K562 (cell line): Measurements from ENCODE around the gene PLS1. TPM values are rescaled to one million over a fixed set of nuclear protein-coding genes. Genes with fewer than 3 reads are reported as not detected.
A peak's percentile ranks its signal among the peaks of the same experiment; 100 is the strongest.
"Not testable (repeated sequence)": the region's sequence is repeated elsewhere in the genome, so short reads cannot be mapped to it uniquely, and the experiment has no call there.

ENCODE experiments used
- ATAC-seq: fragments of 200-7000 bp; cut with Tn5 transposase; 3 replicates; pipeline ENCODE4 v1.9.1; 2020; ENCODE audit warnings: moderate library complexity
- BruUV-seq: library from RNA; stranded (reverse); fragments of 400-500 nt; replicated peaks from 2 replicates; lab custom pipeline; 2021; lab: Mats Ljungman, UMichigan
- CTCF ChIA-PET: fragments of 300-600 bp; formaldehyde crosslinking; extraction: SDS; loops from one replicate; lab custom pipeline; 2021; ENCODE audit warnings: low intra/inter-chr PET ratio; lab: Yijun Ruan, JAX
- POLR2A ChIA-PET: fragments of 300-600, 350-650 bp; sonication (Branson Sonifier 250); formaldehyde crosslinking; extraction: SDS; loops from one replicate; lab custom pipeline; 2021; ENCODE audit warnings: antibody characterized with exemption, inconsistent platforms; lab: Yijun Ruan, JAX
- DNase-seq, 4 experiments: peaks; one replicate each; pipeline versions ENCODE4 v3.0.0 to v3.0.0-alpha.2; 2011 to 2018; ENCODE audit warnings: low spot score in 3 of 4, mixed read lengths in 3 of 4; ENCODE audit errors: extremely low read depth in 1 of 4
- FAIRE-seq: peaks from 2 replicates; lab custom pipeline; 2011; peaks lifted over from hg19 to GRCh38; lab: Jason Lieb, UNC
- H2AFZ ChIP-seq: 2 replicates; pipeline ENCODE4 v1.6.0; 2011; ENCODE audit warnings: low read depth, low read length, control low read depth, inconsistent platforms
- H3K27ac ChIP-seq: fragments of 200-600 bp; 3 replicates; pipeline ENCODE4 v1.8.0; 2011; ENCODE audit warnings: low read depth, mild to moderate bottlenecking, control low read depth, inconsistent platforms, low read length, moderate library complexity, mixed read lengths; ENCODE audit errors: extremely low read depth
- H3K27me3 ChIP-seq, 2 experiments: fragments of 300-600 bp in 1 of 2; 2 replicates in 1 of 2; 3 replicates in 1 of 2; pipeline versions ENCODE4 v1.6.0 to v1.8.0; 2011; ENCODE audit warnings: inconsistent platforms in 2 of 2, low read length in 2 of 2, mild to moderate bottlenecking in 1 of 2, mixed read lengths in 1 of 2, moderate library complexity in 1 of 2; ENCODE audit not compliant: control insufficient read depth in 2 of 2, insufficient read depth in 2 of 2
- H3K36me3 ChIP-seq: fragments of 300-600 bp; 3 replicates; pipeline ENCODE4 v1.8.0; 2011; ENCODE audit warnings: mild to moderate bottlenecking, low read length, inconsistent platforms; ENCODE audit not compliant: control insufficient read depth, insufficient read depth
- H3K4me1 ChIP-seq, 2 experiments: fragments of 200-600 bp in 1 of 2; replicated peaks in 1 of 2; 2 replicates in 1 of 2; 3 replicates in 1 of 2; pipeline versions ENCODE4 v1.5.1 to v1.8.0; 2011; ENCODE audit warnings: inconsistent platforms in 2 of 2, low read length in 2 of 2, mild to moderate bottlenecking in 1 of 2, mixed read lengths in 1 of 2, moderate library complexity in 1 of 2; ENCODE audit not compliant: control insufficient read depth in 2 of 2, insufficient read depth in 2 of 2
- H3K4me2 ChIP-seq: 2 replicates; pipeline ENCODE4 v1.6.1; 2011; ENCODE audit warnings: low read length, control low read depth, inconsistent platforms, mixed read lengths; ENCODE audit not compliant: insufficient read depth
- H3K4me3 ChIP-seq: fragments of 200-600 bp; sonication (generic), shearing (Covaris generic); 2 replicates; pipeline ENCODE4 v1.5.1; 2016; ENCODE audit warnings: control low read depth, inconsistent platforms
- H3K79me2 ChIP-seq: fragments of 200-600 bp; 3 replicates; pipeline ENCODE4 v1.8.0; 2011; ENCODE audit warnings: low read length, inconsistent platforms; ENCODE audit not compliant: control insufficient read depth, insufficient read depth
- H3K9ac ChIP-seq, 2 experiments: 2 replicates each; pipeline versions ENCODE4 v1.6.0 to v1.6.1; 2011; ENCODE audit warnings: low read depth in 2 of 2, low read length in 2 of 2, control low read depth in 1 of 2, inconsistent platforms in 1 of 2, mild to moderate bottlenecking in 1 of 2, mixed read lengths in 1 of 2; ENCODE audit not compliant: insufficient read depth in 1 of 2
- H3K9me1 ChIP-seq: one replicate; pipeline ENCODE4 v1.6.0; 2011; ENCODE audit warnings: inconsistent platforms, mild to moderate bottlenecking, low read length, moderate library complexity; ENCODE audit not compliant: control insufficient read depth, insufficient read depth
- H3K9me3 ChIP-seq: replicated peaks from 2 replicates; pipeline ENCODE4 v1.5.1; 2011; ENCODE audit warnings: low read depth, low read length, inconsistent platforms; ENCODE audit not compliant: control insufficient read depth, insufficient read depth
- H4K20me1 ChIP-seq: replicated peaks from 2 replicates; pipeline ENCODE4 v1.6.1; 2011; ENCODE audit warnings: low read length, inconsistent platforms, mixed read lengths; ENCODE audit not compliant: control insufficient read depth, insufficient read depth
- BCOR ChIP-seq: fragments of 450-650 bp; IDR thresholded peaks from 2 replicates; pipeline ENCODE4 v1.6.1; 2016
- KDM1A ChIP-seq, 2 experiments: fragments of 450-650 bp; IDR thresholded peaks; 2 replicates each; pipeline ENCODE4 v1.6.1; 2016; ENCODE audit warnings: mild to moderate bottlenecking in 2 of 2
- RBM25 ChIP-seq: fragments of 200-400 bp; formaldehyde crosslinking; IDR thresholded peaks from 2 replicates; pipeline ENCODE4 v1.6.1; 2018; ENCODE audit warnings: low read length, low read depth, moderate library complexity; ENCODE audit not compliant: severe bottlenecking
- SMARCA5 ChIP-seq: fragments of 450-650 bp; IDR thresholded peaks from 2 replicates; pipeline ENCODE4 v1.6.1; 2016
- ZNF146 ChIP-seq: IDR thresholded peaks from one replicate; pipeline ENCODE4 v1.6.1; 2018; ENCODE audit warnings: missing compliant biosample characterization; ENCODE audit not compliant: unreplicated experiment
- WGBS: fragments of 100-300 bp; shearing (Covaris generic); methylation state at CpG from one replicate; pipeline ENCODE4 v1.1.6; 2016; ENCODE audit warnings: low coverage, mixed read lengths; ENCODE audit not compliant: insufficient coverage; ENCODE audit errors: missing lambda C conversion rate; 5-methylcytosine and 5-hydroxymethylcytosine counted together
- in situ Hi-C: fragments of 300-500 bp; cut with MboI; formaldehyde crosslinking; loops from 4 replicates; pipeline ENCODE4 v1.15.0; 2018; ENCODE audit warnings: inconsistent platforms, mixed read lengths
- intact Hi-C: fragments of 100-400 bp; cut with micrococcal nuclease; formaldehyde crosslinking; loops from 2 replicates; pipeline ENCODE4 v1.14.2; 2022
- polyA plus RNA-seq, 8 experiments: library from polyadenylated mRNA; depleted of rRNA in 4 of 8; stranded (reverse) in 5 of 8; unstranded in 3 of 8; fragments of >200 nt; fragmentation: Nextera tagmentation in 2 of 8; fragmentation: Illumina TruSeq in 1 of 8; extraction: Ambion mirVana in 2 of 8; extraction: Trizol in 1 of 8; gene quantifications; 2 replicates each; pipeline versions ENCODE4 v1.2.1 to v1.2.3, GENCODE V29; 2011 to 2014; ENCODE audit warnings: inconsistent platforms in 1 of 8, missing spikeins in 1 of 8
- total RNA-seq, 7 experiments: library from RNA; depleted of rRNA in 6 of 7; stranded (reverse); fragments of >200 nt in 6 of 7; fragmentation: Illumina TruSeq in 2 of 7; extraction: Trizol in 2 of 7; gene quantifications; 2 replicates each; pipeline versions ENCODE4 v1.2.1 to v1.2.3, GENCODE V29; 2011 to 2021; ENCODE audit warnings: low replicate concordance in 1 of 7

PLS1 gene
- total and polyA plus RNA-seq, 9 of the 15 experiments (the other 6 are each of a cell fraction or from before 2014, with no cell fraction given), result 6.1 to 21.3 (median 13.0) TPM

GRCh38 chr3:142750531-142750930 is 154.3 kb downstream of the PLS1 start:
- ATAC-seq, H4K20me1 ChIP-seq, H3K9me3 ChIP-seq, H3K27me3 ChIP-seq, CTCF ChIA-PET, BruUV-seq, in situ Hi-C loops, H3K4me3 ChIP-seq, intact Hi-C loops, FAIRE-seq, H3K9me1 ChIP-seq, H3K4me1 ChIP-seq, H3K9ac ChIP-seq, POLR2A ChIA-PET, DNase-seq, H3K36me3 ChIP-seq, H3K27ac ChIP-seq, H3K4me2 ChIP-seq, H3K79me2 ChIP-seq, H2AFZ ChIP-seq: not testable (repeated sequence)
- TF ChIP-seq ZNF146 (CRISPR knock-in tag), result peak; percentile 97
- TF ChIP-seq SMARCA5, result 0 out of 2 replicates have a peak, but pooled peaks have one; percentile 35
- TF ChIP-seq KDM1A (IDR thresholded peaks at IDR 0.05), result peak; percentile 15 to 33; a peak in 1 of 4 replicates
- peak; percentile 25 for TF ChIP-seq RBM25
- peak; percentile 58; the same call in 1 of the 2 replicates for TF ChIP-seq BCOR
- 44% methylated on average over 4 of the region's 4 CpGs for WGBS

- H3K9me3 ChIP-seq, H3K4me3 ChIP-seq, H3K4me2 ChIP-seq, intact Hi-C loops, H3K4me1 ChIP-seq, FAIRE-seq, ATAC-seq, POLR2A ChIA-PET, in situ Hi-C loops, H4K20me1 ChIP-seq, CTCF ChIA-PET, H3K36me3 ChIP-seq, H3K9ac ChIP-seq, H3K27me3 ChIP-seq, BruUV-seq, DNase-seq, H3K79me2 ChIP-seq, H3K9me1 ChIP-seq, H2AFZ ChIP-seq, H3K27ac ChIP-seq: not testable (repeated sequence)
- WGBS, result 24% methylated on average over 4 of the region's 4 CpGs
Observed at GRCh38 chr3:142752605-142753004, 156.4 kb downstream of the PLS1 start.
